ENCODE results near the gene SLC16A13.

Gene SLC16A13

DNA sequence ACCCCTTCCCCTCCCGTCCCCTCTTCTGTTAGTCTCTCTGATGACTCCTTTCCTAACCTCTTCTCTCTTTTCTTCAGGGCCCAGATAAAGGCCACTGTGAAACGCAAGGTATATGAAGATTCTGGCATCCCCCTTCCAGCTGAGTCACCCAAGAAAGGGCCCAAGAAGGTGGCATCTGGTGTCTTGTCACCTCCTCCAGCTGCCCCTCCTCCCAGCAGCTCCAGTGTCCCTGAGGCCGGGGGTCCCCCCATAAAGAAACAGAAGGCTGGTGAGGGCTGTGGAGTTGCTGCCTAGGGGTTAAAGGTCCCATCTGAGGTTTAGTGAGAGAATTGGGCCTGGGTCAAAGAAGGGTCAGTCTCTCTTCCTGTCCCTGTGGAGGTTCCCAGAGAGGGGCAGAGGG is 19.4 kb upstream of the SLC16A13 start:
- H3K4me3 ChIP-seq (ENCODE audit: low read depth, low read length): no peak overlapping the region
- DNase-seq (ENCODE audit: low read depth, low spot score): no peak
- ChIA-PET CTCF (interaction anchor here (1.8 to 8.5 kb wide), 3 partner anchors 12 to 106 kb away, joined by 8 to 145 read pairs (median 17); no protein-coding TSS in a partner anchor), POLR2A (interaction anchor here (0.7 to 1.3 kb wide), 2 partner anchors 10 to 347 kb away, joined by 3 to 4 read pairs; no protein-coding TSS in a partner anchor)
- TF ChIP-seq, protein P1, sequence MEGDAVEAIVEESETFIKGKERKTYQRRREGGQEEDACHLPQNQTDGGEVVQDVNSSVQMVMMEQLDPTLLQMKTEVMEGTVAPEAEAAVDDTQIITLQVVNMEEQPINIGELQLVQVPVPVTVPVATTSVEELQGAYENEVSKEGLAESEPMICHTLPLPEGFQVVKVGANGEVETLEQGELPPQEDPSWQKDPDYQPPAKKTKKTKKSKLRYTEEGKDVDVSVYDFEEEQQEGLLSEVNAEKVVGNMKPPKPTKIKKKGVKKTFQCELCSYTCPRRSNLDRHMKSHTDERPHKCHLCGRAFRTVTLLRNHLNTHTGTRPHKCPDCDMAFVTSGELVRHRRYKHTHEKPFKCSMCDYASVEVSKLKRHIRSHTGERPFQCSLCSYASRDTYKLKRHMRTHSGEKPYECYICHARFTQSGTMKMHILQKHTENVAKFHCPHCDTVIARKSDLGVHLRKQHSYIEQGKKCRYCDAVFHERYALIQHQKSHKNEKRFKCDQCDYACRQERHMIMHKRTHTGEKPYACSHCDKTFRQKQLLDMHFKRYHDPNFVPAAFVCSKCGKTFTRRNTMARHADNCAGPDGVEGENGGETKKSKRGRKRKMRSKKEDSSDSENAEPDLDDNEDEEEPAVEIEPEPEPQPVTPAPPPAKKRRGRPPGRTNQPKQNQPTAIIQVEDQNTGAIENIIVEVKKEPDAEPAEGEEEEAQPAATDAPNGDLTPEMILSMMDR (IDR thresholded peaks at IDR 0.05; ENCODE audit: insufficient read depth, low read length, missing control alignments): no peak

DNA sequence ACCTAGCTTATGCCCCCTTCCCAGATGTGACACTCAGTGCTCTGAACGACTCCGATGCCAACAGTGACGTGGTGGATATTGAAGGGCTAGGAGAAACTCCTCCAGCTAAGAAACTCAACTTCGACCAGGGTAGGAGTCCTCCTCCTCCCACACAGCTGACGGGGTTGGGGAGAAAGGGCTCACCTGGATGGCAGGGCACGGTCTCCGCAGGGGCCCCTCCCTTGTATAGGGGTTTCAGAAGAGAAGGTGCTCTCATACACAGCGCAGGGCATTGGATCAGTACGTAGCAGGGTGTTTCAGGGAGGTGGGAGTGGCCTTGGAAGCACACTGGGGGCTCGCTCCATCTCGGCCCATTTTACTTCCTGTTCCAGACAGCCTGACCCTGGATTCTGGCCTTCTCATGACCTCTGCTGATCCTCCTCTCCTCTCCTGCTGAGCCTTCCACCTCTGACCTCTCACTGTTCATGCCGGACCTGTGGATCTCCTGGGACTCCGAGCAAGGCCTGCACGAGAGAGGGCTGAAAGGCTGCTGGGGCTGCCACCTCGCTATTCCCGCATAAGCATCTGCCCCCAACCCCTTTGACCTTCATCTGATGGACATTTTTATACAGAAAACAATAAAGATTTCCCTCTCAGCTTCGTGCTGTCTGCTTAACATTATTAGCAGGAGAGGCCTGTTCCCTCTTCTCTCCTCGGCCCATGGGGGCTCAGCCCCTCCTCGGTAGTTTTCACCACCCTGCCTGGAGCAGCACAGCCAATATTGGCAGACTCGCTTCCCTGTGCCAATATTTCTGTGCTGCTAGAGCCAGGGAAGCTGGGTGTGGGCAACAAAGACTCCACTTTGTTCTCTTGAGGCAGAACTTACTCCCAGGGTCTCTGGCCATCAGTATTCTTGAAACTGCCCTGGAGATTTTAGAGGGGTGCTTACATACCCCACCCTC is 18.7 kb upstream of the SLC16A13 start:
- ChIA-PET POLR2A (interaction anchor here (0.7 kb wide), 1 partner anchor 347 kb away, joined by 3 read pairs; no protein-coding TSS in a partner anchor), CTCF (interaction anchor here (1.9 to 8.5 kb wide), 3 partner anchors 13 to 107 kb away, joined by 8 to 145 read pairs (median 81); no protein-coding TSS in a partner anchor)
- H3K4me3 ChIP-seq (ENCODE audit: low read depth, low read length): no peak overlapping the region
- TF ChIP-seq, protein P1 (IDR thresholded peaks at IDR 0.05; ENCODE audit: insufficient read depth, low read length, missing control alignments): no peak
- no peak for DNase-seq (ENCODE audit: low read depth, low spot score)

DNA sequence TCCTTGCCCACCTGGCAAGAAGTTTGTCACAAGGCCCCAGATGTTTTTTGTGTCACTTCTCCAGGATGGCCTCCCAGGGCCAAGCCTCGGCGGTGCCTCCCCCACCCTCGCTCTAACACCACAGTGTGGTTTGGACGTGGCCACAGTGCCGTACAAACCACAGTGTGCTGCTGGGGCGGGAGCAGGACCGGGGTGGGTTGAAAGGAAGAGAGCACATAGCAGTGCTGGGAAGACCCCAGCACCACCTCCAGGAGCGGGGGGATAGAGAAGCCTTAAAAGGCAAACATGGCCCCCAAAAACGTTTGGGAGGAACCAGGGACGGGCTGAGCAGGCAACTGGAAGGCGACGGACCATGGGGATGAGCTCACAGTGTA is 18.0 kb upstream of the SLC16A13 start:
- POLR2A ChIA-PET: no interaction called here
- TF ChIP-seq, protein P1 (IDR thresholded peaks at IDR 0.05; ENCODE audit: insufficient read depth, low read length, missing control alignments): no peak
- CTCF ChIA-PET: interaction anchor here (1.1 to 8.5 kb wide), 4 partner anchors 14 to 107 kb away, joined by 4 to 145 read pairs (median 43); no protein-coding TSS in a partner anchor
- H3K4me3 ChIP-seq (ENCODE audit: low read depth, low read length): no peak overlapping the region
- DNase-seq (ENCODE audit: low read depth, low spot score): no peak

DNA sequence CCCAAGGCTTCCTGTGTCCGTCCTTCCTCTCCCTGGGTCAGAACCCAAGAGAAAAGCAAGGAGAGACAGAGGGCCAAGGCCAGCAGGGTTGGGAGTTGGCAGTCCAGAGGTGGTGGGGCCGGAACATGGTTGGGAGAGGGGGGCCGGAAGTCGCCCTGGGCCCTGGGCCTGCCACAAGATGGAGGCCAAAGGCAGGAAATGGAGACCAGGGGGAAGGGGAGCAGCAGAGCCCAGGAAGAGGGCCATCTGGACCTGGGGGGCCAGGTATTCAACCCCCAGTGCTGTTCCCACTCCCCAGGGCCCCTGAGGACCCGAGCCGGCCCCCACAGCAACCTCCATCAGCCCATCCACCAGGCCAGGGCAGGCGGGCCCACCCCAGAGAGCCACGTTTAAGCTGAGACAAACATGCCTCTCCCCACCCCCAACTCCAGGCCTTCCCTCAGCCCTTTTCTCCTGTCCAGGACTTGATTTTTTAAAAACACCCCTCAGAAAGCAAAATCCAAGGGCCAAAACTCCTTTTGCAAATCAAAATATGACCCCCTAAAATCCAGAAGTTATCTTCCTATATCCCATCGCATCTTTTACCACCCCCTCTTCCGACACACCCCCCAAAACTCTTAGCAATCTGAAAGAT is 17.4 kb upstream of the SLC16A13 start:
- ChIA-PET POLR2A (no interaction called here), CTCF (interaction anchor here (1.1 to 8.5 kb wide), 5 partner anchors 15 to 352 kb away, joined by 4 to 145 read pairs (median 5); no protein-coding TSS in a partner anchor)
- no peak for DNase-seq (ENCODE audit: low read depth, low spot score)
- H3K4me3 ChIP-seq (ENCODE audit: low read depth, low read length): no peak overlapping the region
- TF ChIP-seq, protein P1 (IDR thresholded peaks at IDR 0.05; ENCODE audit: insufficient read depth, low read length, missing control alignments): no peak

DNA sequence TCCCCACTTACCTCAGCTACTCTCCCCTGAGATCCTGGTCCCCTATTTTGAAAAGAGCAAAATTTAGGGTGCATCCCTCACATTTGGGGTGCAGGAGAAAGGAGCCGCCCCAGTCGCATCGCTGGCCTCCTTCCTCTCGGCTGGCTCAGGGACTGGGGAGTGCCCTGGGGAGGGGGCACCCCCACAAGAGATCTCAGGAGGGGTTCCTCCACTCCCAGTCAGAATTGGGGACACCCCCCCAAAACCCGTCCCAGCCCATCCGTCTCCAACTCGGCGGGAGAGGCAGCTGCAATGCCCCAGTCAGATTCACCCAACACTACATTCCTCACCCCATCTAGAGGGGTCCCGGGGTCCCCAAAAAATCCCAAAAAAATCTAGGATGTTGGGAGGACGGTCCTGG is 16.4 kb upstream of the SLC16A13 start:
- TF ChIP-seq, protein P1 (IDR thresholded peaks at IDR 0.05; ENCODE audit: insufficient read depth, low read length, missing control alignments): no peak
- DNase-seq (ENCODE audit: low read depth, low spot score): no peak
- ChIA-PET CTCF (interaction anchor here (1.0 to 8.5 kb wide), 8 partner anchors 10 to 353 kb away, joined by 3 to 145 read pairs (median 14); no protein-coding TSS in a partner anchor), POLR2A (no interaction called here)
- no peak overlapping the region for H3K4me3 ChIP-seq (ENCODE audit: low read depth, low read length)

Measured in AG04449 (cell line).